PC-9 (cell line): ENCODE results near the gene PRCD. TPM values are rescaled to one million over a fixed set of nuclear protein-coding genes. Genes with fewer than 3 reads are reported as not detected.

Experiments used
- BruUV-seq: library from RNA; stranded (reverse); fragments of 400-500 nt; replicated peaks from 2 replicates; lab custom pipeline; 2021; lab: Mats Ljungman, UMichigan
- CTCF ChIA-PET: fragments of 300-600 bp; sonication (Branson Sonifier 250); formaldehyde crosslinking; loops from one replicate; lab custom pipeline; 2022; ENCODE audit warnings: antibody characterized with exemption; lab: Charles Lee
- POLR2A ChIA-PET: fragments of 300-600 bp; sonication (Branson Sonifier 250); formaldehyde crosslinking; loops from one replicate; lab custom pipeline; 2022; ENCODE audit warnings: antibody characterized with exemption; ENCODE audit not compliant: unreplicated experiment; lab: Charles Lee
- DNase-seq, 2 experiments: peaks; one replicate each; pipeline versions ENCODE4 v3.0.0 to v3.0.0-alpha.2; 2015 to 2022; ENCODE audit warnings: mixed read lengths in 1 of 2
- H2AFZ ChIP-seq: fragments of 200-600 bp; sonication (generic); 2 replicates; pipeline ENCODE4 v1.8.1; 2017; ENCODE audit warnings: antibody characterized with exemption
- H3F3A ChIP-seq: fragments of 200-600 bp; sonication (generic); 2 replicates; pipeline ENCODE4 v1.8.1; 2017; ENCODE audit warnings: antibody characterized with exemption, mild to moderate bottlenecking, low read depth; ENCODE audit not compliant: insufficient read depth
- H3K27ac ChIP-seq: fragments of 200-600 bp; sonication (generic); 2 replicates; pipeline ENCODE4 v1.6.1; 2016; ENCODE audit warnings: mixed run types
- H3K27me3 ChIP-seq: fragments of 200-600 bp; sonication (generic); 2 replicates; pipeline ENCODE4 v1.6.1; 2016; ENCODE audit warnings: low read depth, mixed run types; ENCODE audit not compliant: insufficient read depth
- H3K36me3 ChIP-seq: fragments of 200-600 bp; sonication (generic); 2 replicates; pipeline ENCODE4 v1.6.1; 2016; ENCODE audit warnings: low read depth, mixed run types
- H3K4me1 ChIP-seq: fragments of 200-600 bp; sonication (generic); replicated peaks from 2 replicates; pipeline ENCODE4 v1.6.1; 2016; ENCODE audit warnings: mixed run types; ENCODE audit not compliant: insufficient read depth
- H3K4me2 ChIP-seq: fragments of 200-600 bp; sonication (generic); 2 replicates; pipeline ENCODE4 v1.6.1; 2017; ENCODE audit warnings: mixed run types
- H3K4me3 ChIP-seq: fragments of 200-600 bp; sonication (generic); 2 replicates; pipeline ENCODE4 v1.6.1; 2016; ENCODE audit warnings: mixed run types
- H3K79me2 ChIP-seq: fragments of 200-600 bp; sonication (generic); 2 replicates; pipeline ENCODE4 v1.6.1; 2017; ENCODE audit warnings: low read depth, mixed run types
- H3K9me2 ChIP-seq: fragments of 200-600 bp; sonication (generic); 2 replicates; pipeline ENCODE4 v1.8.1; 2017; ENCODE audit warnings: mild to moderate bottlenecking; ENCODE audit not compliant: insufficient read depth
- H3K9me3 ChIP-seq: fragments of 200-600 bp; sonication (generic); 2 replicates; pipeline ENCODE4 v1.8.1; 2016; ENCODE audit warnings: low read depth; ENCODE audit not compliant: insufficient read depth
- H4K20me1 ChIP-seq: fragments of 200-600 bp; sonication (generic); 2 replicates; pipeline ENCODE4 v1.8.1; 2017; ENCODE audit not compliant: insufficient read depth
- EZH2 ChIP-seq: fragments of 200-600 bp; sonication (generic); IDR thresholded peaks from 2 replicates; pipeline ENCODE4 v1.8.0; 2017; ENCODE audit warnings: antibody characterized with exemption, low read depth
- intact Hi-C: fragments of 100-400 bp; cut with micrococcal nuclease; formaldehyde crosslinking; loops from one replicate; pipeline ENCODE4 v1.10.0; 2022; ENCODE audit not compliant: unreplicated experiment
- total RNA-seq: library from RNA; stranded (reverse); gene quantifications from 2 replicates; pipeline ENCODE4 v1.2.3, GENCODE V29; 2021
- TF ChIP-seq, protein P1 (sequence below): fragments of 200-600 bp; sonication (generic); conservative IDR thresholded peaks from 2 replicates; pipeline ENCODE4 v1.6.1; 2017; ENCODE audit warnings: mixed run types, antibody characterized with exemption, mild to moderate bottlenecking, moderate library complexity

Gene PRCD
- total RNA-seq, 1 experiment from 2014 or later: 2.7 TPM

DNA sequence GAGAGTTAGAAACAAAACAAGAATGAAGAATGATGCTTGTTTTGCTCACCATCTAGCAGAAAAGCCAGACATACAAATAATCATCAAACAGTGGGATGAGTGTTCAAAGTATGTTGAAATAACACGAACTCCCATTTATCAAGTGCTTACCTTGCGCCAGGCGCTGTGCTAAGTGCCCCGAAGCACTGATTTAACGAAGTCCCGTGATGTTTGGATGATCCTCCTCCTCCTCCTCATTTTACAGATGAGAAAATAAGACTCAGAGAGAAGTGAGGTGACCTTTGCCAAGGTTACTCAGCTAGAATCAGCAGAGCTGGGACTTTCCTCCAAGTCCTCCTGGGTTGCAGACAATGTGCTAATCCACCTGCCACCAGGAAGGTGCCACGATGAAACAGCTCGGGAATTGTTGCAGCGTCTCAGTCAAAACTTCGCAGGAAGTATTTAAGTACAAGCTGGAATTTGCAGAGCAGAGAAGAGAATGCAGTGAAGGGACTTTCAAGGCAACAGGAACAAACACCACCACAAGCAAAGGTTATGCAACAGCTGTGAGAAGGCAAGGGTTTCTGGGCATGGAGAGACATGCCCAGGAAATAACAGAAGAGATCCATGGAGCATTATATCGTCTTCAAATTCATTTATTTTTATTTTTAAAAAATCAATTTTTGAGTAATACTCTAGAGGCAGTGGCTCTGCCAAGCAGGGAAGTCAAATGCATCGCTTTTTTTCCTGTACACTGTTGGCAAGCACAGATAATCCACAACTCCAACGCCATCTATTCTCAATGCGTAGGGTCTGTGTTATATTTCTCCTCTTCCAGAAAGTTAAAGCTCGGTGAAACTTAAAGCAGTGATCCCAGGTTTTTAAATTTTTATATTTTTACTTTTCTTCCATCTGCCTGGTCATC, 11.1 kb downstream of the PRCD start:
- no peak for TF ChIP-seq EZH2
- TF ChIP-seq, protein P1, sequence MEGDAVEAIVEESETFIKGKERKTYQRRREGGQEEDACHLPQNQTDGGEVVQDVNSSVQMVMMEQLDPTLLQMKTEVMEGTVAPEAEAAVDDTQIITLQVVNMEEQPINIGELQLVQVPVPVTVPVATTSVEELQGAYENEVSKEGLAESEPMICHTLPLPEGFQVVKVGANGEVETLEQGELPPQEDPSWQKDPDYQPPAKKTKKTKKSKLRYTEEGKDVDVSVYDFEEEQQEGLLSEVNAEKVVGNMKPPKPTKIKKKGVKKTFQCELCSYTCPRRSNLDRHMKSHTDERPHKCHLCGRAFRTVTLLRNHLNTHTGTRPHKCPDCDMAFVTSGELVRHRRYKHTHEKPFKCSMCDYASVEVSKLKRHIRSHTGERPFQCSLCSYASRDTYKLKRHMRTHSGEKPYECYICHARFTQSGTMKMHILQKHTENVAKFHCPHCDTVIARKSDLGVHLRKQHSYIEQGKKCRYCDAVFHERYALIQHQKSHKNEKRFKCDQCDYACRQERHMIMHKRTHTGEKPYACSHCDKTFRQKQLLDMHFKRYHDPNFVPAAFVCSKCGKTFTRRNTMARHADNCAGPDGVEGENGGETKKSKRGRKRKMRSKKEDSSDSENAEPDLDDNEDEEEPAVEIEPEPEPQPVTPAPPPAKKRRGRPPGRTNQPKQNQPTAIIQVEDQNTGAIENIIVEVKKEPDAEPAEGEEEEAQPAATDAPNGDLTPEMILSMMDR: no peak
- Histone ChIP-seq H3K36me3 (no peaks in the 10 kb centered on the region), H2AFZ (no peak overlapping the region), H3K4me2 (peak overlapping the region; percentile 45), H3K27me3 (no peaks in the 10 kb centered on the region), H3K4me3 (no peak overlapping the region), H3K4me1 (peaks cover 15% of the 10 kb centered on the region), H3F3A (peaks cover 18% of the 10 kb centered on the region), H3K9me3 (no peaks in the 10 kb centered on the region), H3K9me2 (no peaks in the 10 kb centered on the region), H4K20me1 (no peaks in the 10 kb centered on the region), H3K27ac (peak overlapping the region; percentile 38), H3K79me2 (no peaks in the 10 kb centered on the region)
- BruUV-seq: no TSS peak
- CTCF ChIA-PET: no interaction called here
- POLR2A ChIA-PET: interaction anchor here (0.7 kb wide), 1 partner anchor 23 kb away, joined by 3 read pairs; no protein-coding TSS in a partner anchor
- peak in 1 of 2 experiments; percentile 55 for DNase-seq
- intact Hi-C loops: no loop called here

DNA sequence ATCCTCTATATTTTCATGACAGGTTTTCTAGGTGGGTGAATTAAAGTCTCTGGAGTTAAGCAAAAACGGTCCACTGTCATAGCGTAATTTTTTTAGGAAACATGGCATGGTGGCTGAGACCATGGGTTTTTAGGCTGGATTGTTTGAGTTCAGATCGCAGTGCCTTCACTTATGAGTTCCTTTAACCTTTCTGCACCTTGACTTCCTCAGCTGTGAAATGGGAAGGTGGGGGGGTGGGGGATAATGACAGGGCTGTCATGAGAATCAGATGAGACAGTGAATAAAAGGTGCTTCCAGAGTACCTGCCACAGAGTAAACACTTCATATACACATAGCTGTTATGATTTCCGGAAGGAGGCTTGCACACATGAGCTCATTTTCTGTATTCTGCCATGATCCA, 11.8 kb downstream of the PRCD start:
- Histone ChIP-seq H3K9me3 (no peaks in the 10 kb centered on the region), H3K27me3 (no peaks in the 10 kb centered on the region), H3K4me1 (peaks cover 18% of the 10 kb centered on the region), H3K4me3 (no peak overlapping the region), H3K4me2 (peak overlapping the region; percentile 45; the same call in 1 of the 2 replicates), H3K79me2 (peaks cover 3% of the 10 kb centered on the region; the same call in 1 of the 2 replicates), H3K36me3 (no peaks in the 10 kb centered on the region), H2AFZ (no peak overlapping the region), H3F3A (peaks cover 18% of the 10 kb centered on the region), H4K20me1 (no peaks in the 10 kb centered on the region), H3K27ac (peak overlapping the region; percentile 38), H3K9me2 (no peaks in the 10 kb centered on the region)
- ChIA-PET CTCF (no interaction called here), POLR2A (no interaction called here)
- intact Hi-C loops: no loop called here
- TF ChIP-seq, protein P1: no peak
- no peak for TF ChIP-seq EZH2
- BruUV-seq: no TSS peak
- no peak for DNase-seq

DNA sequence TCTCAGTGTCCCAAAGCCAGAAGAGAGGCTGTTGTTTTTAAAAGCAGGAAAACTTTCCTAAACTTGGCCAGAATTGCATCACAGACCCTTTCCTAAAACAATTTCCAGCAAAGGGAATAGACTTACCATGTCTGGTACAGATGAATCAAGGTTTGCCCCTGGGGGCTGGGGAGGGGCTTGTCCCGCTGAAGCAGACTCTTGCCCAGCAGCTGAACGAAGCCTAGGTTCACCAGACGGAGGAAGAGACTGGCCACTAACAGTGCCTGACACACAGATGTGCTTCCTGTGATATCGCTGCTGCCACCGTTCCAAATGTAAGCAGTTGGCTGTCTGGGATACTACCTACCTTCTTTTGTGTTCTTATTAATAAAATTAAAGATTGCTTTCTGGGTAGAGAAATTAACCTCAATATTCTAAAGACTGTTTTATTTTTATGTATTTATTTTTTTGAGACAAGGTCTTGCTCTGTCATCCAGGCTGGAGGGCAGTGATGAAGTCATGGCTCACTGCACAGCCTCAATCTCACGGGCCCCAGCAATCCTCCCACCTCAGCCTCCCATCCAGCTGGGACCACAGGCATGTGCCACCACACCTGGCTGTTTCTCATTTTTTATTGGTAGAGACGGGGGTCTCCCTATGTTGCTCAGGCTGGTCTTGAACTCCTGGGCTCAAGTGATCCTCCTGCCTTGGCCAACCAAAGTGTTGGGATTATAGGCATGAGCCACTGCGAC, 13.5 kb downstream of the PRCD start:
- no TSS peak for BruUV-seq
- no peaks in the 10 kb centered on the region for H3K9me3 ChIP-seq
- no peak overlapping the region for H2AFZ ChIP-seq
- no peak overlapping the region for H3K4me3 ChIP-seq
- H3K4me1 ChIP-seq: peaks cover 19% of the 10 kb centered on the region
- no peaks in the 10 kb centered on the region for H3K27me3 ChIP-seq
- CTCF ChIA-PET: no interaction called here
- peaks cover 12% of the 10 kb centered on the region for H3K79me2 ChIP-seq
- H3K9me2 ChIP-seq: no peaks in the 10 kb centered on the region
- POLR2A ChIA-PET: no interaction called here
- H3F3A ChIP-seq: peaks cover 18% of the 10 kb centered on the region
- H4K20me1 ChIP-seq: no peaks in the 10 kb centered on the region
- no peaks in the 10 kb centered on the region for H3K36me3 ChIP-seq
- intact Hi-C loops: no loop called here
- TF ChIP-seq, protein P1: no peak
- no peak for TF ChIP-seq EZH2
- DNase-seq: no peak
- H3K27ac ChIP-seq: no peak overlapping the region
- H3K4me2 ChIP-seq: no peak overlapping the region
